Measurements from ENCODE around the gene MAEA.
"Not testable (repeated sequence)": the region's sequence is repeated elsewhere in the genome, so short reads cannot be mapped to it uniquely, and the experiment has no call there.

Gene MAEA

DNA sequence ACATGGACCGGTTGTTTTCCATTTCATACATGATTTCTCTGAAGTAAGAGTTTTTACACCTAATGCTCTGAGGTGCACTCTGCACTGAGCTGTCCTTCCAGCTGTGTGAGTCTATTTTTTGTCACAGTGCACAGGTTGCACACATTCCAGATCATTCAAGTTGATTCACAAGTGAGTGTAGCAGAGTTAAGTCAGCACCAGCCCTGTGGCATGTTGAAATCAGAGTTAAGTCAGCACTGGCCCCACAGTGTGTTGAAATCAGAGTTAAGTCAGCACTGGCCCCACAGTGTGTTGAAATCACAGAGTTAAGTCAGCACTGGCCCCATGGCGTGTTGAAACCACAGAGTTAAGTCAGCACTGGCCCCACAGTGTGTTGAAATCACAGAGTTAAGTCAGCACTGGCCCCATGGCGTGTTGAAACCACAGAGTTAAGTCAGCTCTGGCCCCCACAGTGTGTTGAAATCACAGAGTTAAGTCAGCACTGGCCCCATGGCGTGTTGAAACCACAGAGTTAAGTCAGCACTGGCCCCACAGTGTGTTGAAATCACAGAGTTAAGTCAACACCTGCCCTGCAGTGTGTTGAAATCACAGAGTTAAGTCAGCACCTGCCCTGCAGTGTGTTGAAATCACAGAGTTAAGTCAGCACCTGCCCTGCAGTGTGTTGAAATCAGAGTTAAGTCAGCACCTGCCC is 45.6 kb downstream of the MAEA start:
- DNase-seq (ENCODE audit: low read depth), result not testable (repeated sequence)

DNA sequence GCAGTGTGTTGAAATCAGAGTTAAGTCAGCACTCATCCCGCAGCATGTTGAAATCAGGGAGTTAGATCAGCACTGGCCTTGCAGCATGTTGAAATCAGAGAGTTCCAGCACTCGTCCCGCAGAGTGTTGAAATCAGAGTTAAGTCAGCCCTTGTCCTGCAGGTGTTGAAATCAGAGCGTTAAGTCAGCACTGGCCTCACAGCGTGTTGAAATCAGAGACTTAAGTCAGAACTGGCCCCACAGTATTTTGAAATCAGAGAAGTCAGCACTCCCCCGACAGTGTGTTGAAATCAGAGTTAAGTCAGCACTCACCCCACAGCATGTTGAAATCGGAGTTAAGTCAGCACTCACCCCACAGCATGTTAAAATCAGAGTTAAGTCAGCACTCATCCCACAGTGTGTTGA is 46.4 kb downstream of the MAEA start:
- no peak for DNase-seq (ENCODE audit: low read depth)

DNA sequence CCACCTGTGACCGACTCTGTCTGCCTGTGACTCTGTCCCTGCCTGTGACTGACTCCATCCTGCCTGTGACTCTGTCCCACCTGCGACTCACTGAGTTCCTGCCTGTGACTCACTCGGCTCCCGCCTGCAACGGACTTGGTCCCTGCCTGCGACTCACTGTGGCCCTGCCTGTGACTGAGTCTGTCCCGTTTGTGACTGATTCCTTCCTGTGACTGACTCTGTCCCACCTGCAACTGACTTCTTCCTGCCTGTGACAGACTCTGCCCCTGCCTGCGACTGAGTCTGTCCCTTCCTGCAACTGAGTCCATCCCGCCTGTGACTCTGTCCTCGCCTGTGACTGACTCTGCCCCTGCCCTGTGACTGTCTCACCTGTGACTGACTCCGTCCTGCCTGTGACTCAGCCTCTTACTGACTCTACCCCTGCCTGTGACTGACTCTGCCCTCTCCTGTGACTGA is 47.7 kb downstream of the MAEA start:
- peak; percentile 17 for DNase-seq (ENCODE audit: low read depth)

DNA sequence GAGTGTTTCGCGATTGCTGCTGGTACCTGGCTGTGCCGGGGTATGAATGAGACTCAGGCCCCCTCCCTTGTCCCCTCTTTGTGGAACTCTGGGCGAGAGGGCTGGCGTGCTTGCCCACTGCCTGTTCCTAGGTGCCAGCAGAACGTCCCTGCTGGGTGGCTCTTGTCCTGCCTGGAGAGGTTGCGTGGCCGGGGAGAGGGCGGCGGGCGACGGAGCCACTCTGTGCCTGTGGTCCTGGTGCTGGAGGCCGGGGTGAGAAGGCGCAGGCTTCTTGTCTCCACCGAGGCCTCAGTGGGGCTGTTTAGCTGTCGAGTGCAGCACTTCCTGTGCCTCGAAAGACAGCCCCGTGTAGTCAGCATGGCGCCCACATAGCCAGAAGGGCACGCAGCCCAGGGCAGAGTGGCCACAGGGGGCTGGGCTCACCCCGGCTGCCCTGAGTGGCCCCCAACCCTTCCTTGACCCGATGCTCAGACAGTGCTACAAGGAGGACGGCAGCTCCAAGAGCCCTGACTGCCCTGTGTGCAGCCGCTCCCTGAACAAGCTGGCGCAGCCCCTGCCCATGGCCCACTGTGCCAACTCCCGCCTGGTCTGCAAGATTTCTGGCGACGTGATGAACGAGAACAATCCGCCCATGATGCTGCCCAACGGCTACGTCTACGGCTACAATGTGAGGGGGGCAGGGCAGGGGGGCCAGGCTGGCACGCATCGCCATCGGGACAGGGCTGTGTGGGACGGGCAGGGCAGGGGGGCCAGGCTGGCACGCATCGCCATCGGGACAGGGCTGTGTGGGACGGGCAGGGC is 48.5 kb downstream of the MAEA start:
- no peak for DNase-seq (ENCODE audit: low read depth)

DNA sequence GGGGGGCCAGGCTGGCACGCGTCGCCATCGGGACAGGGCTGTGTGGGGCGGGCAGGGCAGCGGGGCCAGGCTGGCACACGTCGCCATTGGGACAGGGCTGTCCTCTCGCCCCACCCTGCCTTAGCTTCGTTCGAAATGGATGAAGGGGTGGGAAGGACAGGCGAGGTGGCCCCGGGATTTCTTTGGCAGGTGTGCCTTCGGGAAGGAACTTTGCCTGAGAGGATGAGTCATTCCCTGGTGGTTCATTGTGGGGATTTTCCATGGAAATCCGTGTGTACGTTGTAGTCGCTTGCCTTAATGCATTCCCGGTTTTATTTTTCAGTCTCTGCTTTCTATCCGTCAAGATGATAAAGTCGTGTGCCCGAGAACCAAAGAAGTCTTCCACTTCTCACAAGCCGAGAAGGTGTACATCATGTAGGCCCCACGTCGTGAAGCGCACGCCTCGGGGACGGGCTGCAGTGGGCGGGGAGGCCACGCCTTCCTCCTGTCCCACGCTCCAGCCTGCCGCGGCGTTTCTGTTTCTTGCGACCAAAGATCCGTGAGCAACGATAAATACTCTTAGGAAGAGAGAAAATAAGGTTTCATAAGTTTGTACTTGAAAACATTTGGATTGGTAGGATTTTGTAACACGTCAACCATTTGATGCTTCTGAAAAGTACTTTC is 49.2 kb downstream of the MAEA start:
- no peak for DNase-seq (ENCODE audit: low read depth)

DNA sequence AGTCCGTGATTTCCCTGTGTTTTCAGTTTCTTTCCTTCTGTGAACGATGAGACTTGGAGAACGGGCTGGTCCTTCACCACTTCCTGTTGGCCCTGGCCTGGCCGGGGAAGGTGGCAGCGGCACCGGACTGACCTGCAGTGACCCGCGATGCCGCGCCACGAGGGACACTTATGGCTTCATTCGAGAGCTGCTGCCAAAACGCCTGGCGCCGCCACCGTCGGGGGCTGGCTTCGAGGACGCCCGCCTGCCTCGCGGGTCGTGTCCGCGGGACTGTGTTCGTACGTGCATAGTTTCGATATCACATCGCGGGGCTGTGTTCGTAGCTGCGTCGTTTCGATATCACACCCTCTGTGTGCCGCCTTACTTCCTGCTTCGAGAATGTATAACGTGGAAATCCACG is 49.8 kb downstream of the MAEA start:
- DNase-seq (ENCODE audit: low read depth), result no peak

DNA sequence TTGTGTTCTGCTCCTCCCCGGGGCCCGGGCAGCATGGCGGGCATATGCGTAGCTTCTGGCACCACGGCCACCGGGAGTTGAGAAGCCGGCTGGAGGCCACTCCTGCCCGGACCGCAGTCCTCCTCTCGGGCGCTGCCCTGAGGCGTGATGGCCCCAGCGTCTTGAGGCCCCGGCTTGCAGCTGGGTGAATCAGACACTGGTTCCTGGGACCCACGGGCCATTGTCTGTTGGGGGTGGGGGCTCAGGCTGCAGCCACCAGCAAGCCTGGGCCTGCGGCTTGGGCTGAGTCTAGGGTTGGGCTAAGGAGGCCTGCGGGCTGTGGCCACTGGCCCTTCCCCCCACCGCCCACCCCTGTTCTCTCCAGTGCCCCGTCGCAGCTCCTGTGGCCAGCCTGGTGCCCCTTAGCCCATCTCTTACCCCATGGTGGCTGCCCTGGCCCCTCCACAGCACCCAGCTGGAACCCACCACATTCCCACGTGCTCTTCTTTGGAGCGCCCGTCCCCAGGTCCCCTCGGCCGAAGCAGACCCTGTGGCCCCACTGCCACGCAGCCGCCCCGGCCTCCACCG is 50.6 kb downstream of the MAEA start:
- DNase-seq (ENCODE audit: low read depth), result no peak

DNA sequence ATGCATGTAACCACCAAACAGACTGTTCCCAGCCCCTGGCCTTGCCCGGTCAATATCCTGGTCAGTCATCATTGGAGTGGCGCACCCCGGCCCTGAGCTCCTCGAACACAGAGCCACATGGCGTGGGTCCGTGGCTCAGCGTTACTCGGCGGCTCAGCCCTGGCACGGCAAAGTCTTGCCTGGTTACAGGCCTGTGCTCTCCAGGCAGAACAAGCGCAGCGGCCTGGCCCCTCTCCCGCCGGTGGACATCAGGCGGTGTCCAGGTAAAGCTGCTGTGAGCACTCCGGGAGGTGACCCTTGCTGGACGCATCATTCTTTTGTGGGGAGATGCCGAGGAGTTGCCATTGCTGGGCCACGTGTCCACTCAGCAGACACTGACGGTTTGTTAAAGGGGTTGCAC is 51.2 kb downstream of the MAEA start:
- DNase-seq (ENCODE audit: low read depth), result no peak

DNA sequence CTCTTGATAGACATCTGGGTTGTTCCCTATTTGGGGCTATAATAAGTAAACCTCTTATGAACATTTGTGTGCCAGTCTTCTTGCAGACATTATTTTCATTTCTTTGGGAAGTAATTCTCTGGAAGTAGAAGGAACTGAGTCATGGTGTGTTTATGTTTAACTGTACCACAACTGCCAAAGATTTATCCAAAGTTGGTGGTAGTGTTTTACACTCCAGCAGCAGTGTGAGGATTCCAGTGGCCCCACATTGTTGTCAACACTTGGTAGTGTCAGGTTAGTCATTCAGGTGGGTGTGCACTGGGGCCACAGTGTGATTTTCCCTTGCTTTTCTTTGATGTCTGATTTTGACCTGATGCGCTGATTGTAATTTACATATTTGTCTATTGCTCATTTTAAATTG is 52.3 kb downstream of the MAEA start:
- DNase-seq (ENCODE audit: low read depth), result no peak

DNA sequence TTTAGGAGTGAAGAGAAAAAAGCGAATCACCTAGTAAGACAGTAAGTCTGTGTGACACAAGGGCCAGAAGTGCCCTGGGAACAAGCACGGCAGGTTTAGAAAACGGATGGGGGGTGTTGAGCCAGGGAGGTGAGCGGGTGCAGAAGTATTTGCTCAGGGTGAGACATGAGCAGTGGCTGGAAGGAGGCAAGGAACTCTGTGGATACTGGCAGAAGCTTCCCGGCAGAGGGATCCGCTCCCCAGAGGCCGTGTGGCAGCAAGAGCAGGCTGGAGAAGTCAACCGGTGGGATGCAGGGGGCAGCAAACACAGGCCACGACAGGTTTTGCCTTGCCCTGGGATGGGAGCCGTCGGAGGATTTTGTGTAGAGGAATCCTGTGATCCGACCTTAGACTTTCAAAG is 55.0 kb downstream of the MAEA start:
- no peak for DNase-seq (ENCODE audit: low read depth)

DNA sequence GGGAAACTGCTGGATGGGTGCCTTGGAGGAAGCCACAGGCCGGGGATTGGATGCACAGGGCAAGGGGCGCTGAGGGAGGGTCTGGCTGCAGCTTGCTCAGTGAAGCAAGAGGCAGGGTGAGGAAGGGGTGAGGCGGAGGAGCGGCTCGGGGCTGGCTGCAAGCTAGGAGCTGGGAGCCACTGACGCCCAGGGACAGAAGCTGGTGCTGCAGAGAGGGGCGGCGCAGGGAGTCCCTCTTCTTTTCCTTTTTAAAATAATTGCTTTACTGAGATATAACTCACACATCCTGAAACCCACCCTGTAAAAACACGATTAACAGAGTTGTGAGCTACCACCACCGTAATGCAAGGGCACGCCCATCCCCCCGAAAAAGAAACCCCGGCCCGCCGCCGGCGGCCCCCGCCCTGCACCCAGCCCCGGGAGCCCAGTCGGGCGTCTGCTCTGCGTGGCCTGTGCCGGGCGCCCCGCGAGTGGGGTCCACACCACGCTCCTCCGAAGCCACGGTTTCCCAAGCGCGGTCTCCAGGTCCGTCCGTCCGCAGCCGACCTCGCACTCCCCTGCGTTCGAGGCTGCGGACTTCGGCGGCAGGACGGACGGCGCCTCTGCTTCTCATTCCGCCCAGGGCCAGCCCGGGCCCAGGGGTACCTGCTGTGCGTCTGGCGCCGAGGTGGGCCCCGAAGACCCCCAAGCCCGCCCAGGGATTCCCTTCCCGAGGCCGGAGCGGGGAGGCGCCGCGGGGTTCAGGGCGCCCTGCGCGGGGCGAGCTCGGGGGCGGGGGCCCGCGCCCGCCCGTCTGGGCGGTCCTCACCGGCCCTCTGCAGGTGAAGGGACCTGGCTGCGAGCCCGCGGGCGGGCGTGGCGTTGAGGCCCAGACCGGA is 56.5 kb downstream of the MAEA start:
- peak; percentile 22 for DNase-seq (ENCODE audit: low read depth)

DNA sequence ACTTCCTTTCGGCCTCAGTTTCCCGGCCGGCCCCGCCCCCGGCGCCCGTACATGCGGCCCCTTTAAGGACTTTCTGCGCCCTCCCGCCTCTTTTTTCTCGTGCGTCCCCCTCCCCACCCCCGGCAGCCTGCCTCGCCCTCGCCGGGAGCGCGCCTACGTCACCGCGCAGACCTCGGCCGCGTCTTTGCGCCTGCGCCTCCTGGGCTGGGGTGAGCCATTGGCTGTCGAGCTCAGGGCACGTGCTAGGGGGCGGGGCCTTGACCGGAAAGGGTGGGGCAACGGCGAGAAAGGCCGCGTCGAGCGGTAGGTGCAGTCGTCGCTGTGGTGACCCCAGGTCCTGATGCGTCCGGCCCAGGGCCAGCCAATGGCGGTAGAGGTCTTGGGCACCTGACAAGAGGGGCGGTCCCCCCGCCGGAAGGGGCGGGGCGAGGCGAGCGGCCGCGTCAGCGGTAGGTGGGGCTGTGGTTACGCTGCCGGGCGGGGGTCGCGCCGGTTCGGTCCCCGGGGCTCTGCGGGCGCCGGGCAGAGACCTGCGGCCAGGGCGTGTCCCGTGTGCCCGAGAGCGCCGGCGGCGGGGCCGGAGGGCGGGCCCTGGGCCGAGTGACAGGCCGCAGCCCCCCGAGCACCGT is 57.2 kb downstream of the MAEA start, which contains the start of gene UVSSA:
TSS of gene UVSSA (plus strand) at position 428 of the 629 bp plus-strand sequence. CDS start 884 bp downstream, outside the sequence.
- peak; percentile 99 for DNase-seq (ENCODE audit: low read depth)

DNA sequence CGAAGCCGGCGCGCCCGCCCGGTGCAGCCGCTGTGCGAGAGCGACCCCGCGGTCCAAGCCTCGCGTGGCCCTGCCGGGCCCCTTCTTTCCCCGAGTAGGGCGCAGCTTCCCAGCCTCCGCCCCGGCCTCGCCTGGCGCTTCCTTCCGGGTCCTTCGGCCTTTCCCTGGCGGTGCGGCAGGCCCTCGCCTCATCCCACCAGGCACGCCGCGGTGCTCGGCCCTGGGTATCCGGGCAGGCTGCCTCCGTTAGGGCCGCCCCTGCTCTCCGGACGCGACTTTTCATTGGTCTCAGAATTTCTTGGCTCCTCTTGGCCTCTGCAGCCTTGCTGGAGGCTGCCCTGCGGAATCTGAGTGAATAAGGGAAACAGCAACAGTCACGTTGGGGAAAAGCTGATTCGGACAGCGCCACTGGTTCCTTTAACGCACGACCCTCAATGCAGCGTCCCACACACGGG is 57.7 kb downstream of the MAEA start:
- DNase-seq (ENCODE audit: low read depth), result peak; percentile 32

DNA sequence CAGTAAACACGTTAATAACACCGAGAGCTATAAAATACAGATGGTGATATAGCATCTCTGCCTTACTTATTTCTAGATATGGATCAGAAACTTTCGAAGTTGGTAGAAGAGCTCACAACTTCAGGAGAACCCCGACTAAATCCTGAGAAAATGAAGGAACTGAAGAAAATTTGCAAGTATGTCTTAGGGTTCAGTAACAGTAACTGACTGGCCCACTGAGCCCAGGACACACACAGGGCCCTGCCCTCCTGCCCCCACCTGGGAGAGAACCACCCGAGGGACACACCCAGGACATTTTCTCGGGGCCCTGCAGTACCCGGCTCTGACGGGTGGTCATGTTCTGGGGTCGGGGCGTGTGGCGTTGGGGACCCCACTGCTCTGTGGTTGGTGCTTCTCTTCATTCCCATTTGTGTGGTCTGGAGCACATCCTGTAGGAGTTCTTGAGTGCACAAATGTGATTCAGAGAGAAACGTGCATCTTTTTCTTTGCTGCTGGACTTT is 58.4 kb downstream of the MAEA start:
- DNase-seq (ENCODE audit: low read depth), result no peak

DNA sequence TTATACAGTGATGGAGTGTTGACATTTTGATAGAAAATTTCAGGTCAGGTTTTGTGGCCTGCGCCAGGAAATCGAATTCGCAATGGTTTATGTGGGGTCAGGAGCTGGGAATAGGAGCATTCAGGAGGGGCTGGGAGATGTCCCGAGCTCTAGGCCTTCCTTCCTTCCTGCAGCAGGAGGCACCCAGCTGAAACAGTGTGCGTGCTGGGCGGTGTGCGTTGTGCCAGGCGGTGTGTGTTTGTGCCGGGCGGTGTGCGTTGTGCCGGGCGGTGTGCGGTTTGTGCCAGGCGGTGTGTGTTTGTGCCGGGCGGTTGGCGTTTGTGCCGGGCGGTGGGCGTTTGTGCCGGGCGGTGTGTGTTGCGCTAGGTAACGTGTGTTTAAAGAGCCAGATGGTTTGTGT is 59.1 kb downstream of the MAEA start:
- no peak for DNase-seq (ENCODE audit: low read depth)

DNA sequence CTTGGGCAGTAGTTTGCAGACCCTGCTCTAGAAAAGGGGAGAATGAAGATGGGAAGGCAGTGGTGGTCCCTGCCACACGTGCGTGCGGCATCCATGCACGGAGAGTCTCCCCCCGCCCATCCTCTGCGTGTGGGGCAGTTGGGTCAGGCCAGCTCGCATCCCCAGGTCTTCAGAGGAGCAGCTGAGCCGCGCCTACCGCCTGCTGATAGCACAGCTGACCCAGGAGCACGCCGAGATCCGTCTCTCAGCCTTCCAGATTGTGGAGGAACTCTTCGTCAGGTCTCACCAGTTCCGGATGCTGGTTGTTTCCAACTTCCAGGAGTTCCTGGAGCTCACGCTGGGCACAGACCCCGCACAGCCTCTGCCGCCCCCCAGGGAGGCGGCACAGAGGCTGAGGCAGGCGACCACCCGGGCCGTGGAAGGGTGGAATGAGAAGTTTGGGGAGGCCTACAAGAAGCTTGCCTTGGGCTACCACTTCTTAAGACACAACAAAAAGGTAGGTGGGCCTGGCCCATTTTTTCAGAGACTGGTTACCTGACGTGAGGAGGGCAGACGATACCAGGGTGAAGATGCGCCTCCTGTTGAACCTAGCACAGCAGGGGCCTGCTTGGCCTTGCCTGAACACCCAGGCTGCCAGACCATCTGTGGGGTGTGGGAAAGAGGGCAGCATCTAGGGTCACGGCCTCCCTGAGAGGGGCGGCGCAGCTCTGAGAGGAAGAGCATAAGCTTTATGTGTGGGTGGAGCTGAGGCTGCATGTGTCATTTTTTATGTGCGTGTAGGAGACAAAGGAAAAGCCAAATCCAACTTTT is 59.9 kb downstream of the MAEA start:
- DNase-seq (ENCODE audit: low read depth), result no peak

DNA sequence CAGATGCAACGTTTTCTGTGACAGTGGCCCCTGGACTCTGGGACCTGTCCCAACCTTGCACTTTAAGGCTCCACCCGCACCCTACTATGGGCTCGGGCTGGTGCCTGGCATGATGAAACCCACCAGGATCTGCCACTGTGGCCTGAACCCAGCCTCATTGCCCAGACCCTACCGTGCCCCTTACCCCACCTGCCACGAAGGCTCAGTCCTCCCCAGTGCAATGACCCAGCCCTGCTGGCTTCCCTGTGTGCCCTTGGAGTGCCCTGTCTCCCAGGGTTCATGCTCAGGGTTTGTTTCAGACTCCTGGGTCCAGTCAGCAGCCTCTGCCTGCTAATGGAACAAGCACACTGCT is 60.5 kb downstream of the MAEA start:
- DNase-seq (ENCODE audit: low read depth), result no peak

DNA sequence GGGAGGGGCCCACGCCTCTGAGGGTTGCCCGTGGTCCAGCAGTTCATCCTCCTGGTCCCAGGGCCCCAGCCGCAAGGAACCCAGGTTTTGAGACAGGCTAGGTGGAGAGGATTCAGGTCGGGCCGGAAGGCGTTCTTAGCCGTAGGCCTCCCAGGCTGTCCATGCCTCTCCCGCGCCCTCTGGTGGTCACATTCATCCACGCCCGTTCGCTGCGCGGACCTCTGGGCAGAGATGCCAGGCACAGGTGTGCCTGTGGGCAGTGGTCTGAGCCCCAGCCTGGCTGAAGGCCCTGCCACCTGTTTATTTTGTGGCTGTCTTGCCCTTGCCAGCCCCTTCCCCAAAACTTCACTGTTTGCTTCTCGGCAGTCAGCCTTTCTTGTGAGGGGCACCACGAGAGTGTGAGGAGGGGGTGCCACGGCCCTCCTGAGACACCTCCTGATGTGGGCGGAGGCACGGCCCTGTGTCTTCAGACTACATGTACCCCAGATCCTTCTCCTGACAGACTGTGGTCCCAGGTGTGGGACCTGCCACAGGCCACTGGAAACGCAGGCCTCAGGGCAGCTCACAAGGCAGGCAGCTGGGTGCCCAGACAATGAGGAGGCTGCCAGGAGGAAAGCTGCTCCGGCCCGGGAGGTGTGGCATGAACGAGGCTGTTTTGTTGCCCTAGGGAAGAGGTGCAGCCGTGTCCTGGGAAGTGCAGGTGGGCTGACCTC is 62.3 kb downstream of the MAEA start:
- peak; percentile 89 for DNase-seq (ENCODE audit: low read depth)

DNA sequence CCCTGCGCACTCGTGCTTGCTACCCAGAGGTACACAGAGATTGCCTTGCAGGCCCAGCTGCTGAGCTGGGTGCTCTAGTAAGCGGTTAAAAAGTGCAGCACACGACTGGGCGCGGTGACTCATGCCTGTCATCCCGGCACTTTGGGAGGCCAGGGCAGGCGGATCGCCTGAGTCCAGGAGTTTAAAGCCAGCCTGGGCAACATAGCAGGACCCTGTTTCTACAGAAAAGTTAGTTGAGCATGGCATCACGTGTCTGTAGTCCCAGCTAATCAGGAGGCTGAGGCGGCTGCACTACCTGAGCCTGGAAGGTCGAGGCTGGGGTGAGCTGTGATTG is 62.8 kb downstream of the MAEA start:
- DNase-seq (ENCODE audit: low read depth), result no peak

Data from stimulated activated CD8-positive, alpha-beta memory T cell treated with anti-CD3 and anti-CD28 coated beads, Interleukin-15, amount 100 ng/mL, for 24 hours (primary cell).